KMS-11 (cell line): ENCODE measurements around the gene DPH2.

Experiments used
- H2AFZ ChIP-seq: fragments of 200-600 bp; sonication (generic); 2 replicates; pipeline ENCODE4 v1.6.1; 2016; ENCODE audit warnings: antibody characterized with exemption, mixed run types, low read depth
- H3K27ac ChIP-seq: fragments of 200-600 bp; sonication (generic); 2 replicates; pipeline ENCODE4 v1.6.1; 2016; ENCODE audit warnings: mild to moderate bottlenecking, mixed run types
- H3K27me3 ChIP-seq: fragments of 200-600 bp; sonication (generic); 2 replicates; pipeline ENCODE4 v1.6.1; 2017; ENCODE audit warnings: mild to moderate bottlenecking, low read depth, mixed run types, moderate library complexity; ENCODE audit not compliant: insufficient read depth
- H3K36me3 ChIP-seq: fragments of 200-600 bp; sonication (generic); 2 replicates; pipeline ENCODE4 v1.6.1; 2017; ENCODE audit warnings: mild to moderate bottlenecking, mixed run types; ENCODE audit not compliant: insufficient read depth
- H3K4me1 ChIP-seq: fragments of 200-600 bp; sonication (generic); 2 replicates; pipeline ENCODE4 v1.6.1; 2016; ENCODE audit warnings: mild to moderate bottlenecking, low read depth, mixed run types; ENCODE audit not compliant: poor library complexity, severe bottlenecking
- H3K4me2 ChIP-seq: fragments of 200-600 bp; sonication (generic); 2 replicates; pipeline ENCODE4 v1.7.0; 2016; ENCODE audit warnings: mild to moderate bottlenecking, mixed run types
- H3K4me3 ChIP-seq: fragments of 200-600 bp; sonication (generic); IDR thresholded peaks from 2 replicates; pipeline ENCODE4 v1.6.1; 2017; ENCODE audit warnings: low read depth, low read length, mixed read lengths; ENCODE audit not compliant: insufficient read depth
- H3K79me2 ChIP-seq: fragments of 200-600 bp; sonication (generic); 2 replicates; pipeline ENCODE4 v1.6.1; 2016; ENCODE audit warnings: low read depth, mixed run types; ENCODE audit not compliant: insufficient read depth
- H3K9ac ChIP-seq: fragments of 200-600 bp; sonication (generic); 2 replicates; pipeline ENCODE4 v1.6.1; 2016; ENCODE audit warnings: mild to moderate bottlenecking, mixed run types
- H4K20me1 ChIP-seq: fragments of 200-600 bp; sonication (generic); 2 replicates; pipeline ENCODE4 v1.6.1; 2016; ENCODE audit warnings: mild to moderate bottlenecking, mixed run types; ENCODE audit not compliant: insufficient read depth
- TF ChIP-seq, protein P1 (sequence below): fragments of 200-600 bp; sonication (generic); conservative IDR thresholded peaks from 2 replicates; pipeline ENCODE4 v1.6.1; 2017; ENCODE audit warnings: low read depth, mild to moderate bottlenecking, antibody characterized with exemption, low read length, moderate library complexity, mixed read lengths

Gene DPH2

DNA sequence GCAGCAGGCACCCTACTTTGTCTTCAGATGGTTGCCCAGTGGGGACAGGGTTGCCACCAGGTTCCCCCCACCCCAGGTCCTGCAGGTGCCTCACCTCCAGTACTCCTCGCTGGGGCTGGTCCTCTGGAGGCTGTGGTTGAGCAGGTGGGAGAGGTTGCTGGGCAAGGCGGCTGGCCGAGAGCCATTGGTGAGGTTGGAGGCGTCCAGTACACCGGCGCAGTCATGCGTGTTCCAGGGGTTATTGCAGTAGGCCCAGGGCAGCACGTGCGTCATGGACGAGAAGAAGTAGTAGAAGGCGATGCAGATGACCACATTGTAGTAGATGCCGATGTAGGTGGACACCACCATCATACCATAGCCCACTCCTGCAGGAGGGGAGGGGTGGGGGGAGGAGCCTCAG lies 38.4 kb downstream of the DPH2 start:
- H3K27me3 ChIP-seq = no peaks in the 10 kb centered on the region
- H3K4me3 ChIP-seq = no peak overlapping the region
- no peak overlapping the region for H3K9ac ChIP-seq
- H3K36me3 ChIP-seq = no peaks in the 10 kb centered on the region
- H3K4me1 ChIP-seq = no peaks in the 10 kb centered on the region
- TF ChIP-seq, protein P1, sequence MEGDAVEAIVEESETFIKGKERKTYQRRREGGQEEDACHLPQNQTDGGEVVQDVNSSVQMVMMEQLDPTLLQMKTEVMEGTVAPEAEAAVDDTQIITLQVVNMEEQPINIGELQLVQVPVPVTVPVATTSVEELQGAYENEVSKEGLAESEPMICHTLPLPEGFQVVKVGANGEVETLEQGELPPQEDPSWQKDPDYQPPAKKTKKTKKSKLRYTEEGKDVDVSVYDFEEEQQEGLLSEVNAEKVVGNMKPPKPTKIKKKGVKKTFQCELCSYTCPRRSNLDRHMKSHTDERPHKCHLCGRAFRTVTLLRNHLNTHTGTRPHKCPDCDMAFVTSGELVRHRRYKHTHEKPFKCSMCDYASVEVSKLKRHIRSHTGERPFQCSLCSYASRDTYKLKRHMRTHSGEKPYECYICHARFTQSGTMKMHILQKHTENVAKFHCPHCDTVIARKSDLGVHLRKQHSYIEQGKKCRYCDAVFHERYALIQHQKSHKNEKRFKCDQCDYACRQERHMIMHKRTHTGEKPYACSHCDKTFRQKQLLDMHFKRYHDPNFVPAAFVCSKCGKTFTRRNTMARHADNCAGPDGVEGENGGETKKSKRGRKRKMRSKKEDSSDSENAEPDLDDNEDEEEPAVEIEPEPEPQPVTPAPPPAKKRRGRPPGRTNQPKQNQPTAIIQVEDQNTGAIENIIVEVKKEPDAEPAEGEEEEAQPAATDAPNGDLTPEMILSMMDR = no peak
- H2AFZ ChIP-seq = no peak overlapping the region
- H3K27ac ChIP-seq = no peak overlapping the region
- no peak overlapping the region for H3K4me2 ChIP-seq
- no peaks in the 10 kb centered on the region for H4K20me1 ChIP-seq
- H3K79me2 ChIP-seq = no peaks in the 10 kb centered on the region

- no peaks in the 10 kb centered on the region for H3K36me3 ChIP-seq
- TF ChIP-seq, protein P1 = no peak
- no peak overlapping the region for H3K4me3 ChIP-seq
- no peak overlapping the region for H2AFZ ChIP-seq
- H4K20me1 ChIP-seq = no peaks in the 10 kb centered on the region
- H3K4me1 ChIP-seq = no peaks in the 10 kb centered on the region
- H3K27ac ChIP-seq = no peak overlapping the region
- no peaks in the 10 kb centered on the region for H3K27me3 ChIP-seq
- no peak overlapping the region for H3K9ac ChIP-seq
- H3K4me2 ChIP-seq = no peak overlapping the region
- no peaks in the 10 kb centered on the region for H3K79me2 ChIP-seq
Measured at GRCh38 chr1:44010935-44011471, 41.2 kb downstream of the DPH2 start.

- Histone ChIP-seq H3K27ac (no peak overlapping the region), H4K20me1 (no peaks in the 10 kb centered on the region), H3K4me1 (no peaks in the 10 kb centered on the region)
Measured at GRCh38 chr1:44012404-44012803, 42.6 kb downstream of the DPH2 start.

GRCh38 chr1:44012941-44013609 lies 43.3 kb downstream of the DPH2 start:
- H3K4me2 ChIP-seq = no peak overlapping the region
- no peaks in the 10 kb centered on the region for H3K4me1 ChIP-seq
- H3K9ac ChIP-seq = no peak overlapping the region
- no peaks in the 10 kb centered on the region for H4K20me1 ChIP-seq
- TF ChIP-seq, protein P1 = no peak
- H3K27me3 ChIP-seq = no peaks in the 10 kb centered on the region
- no peaks in the 10 kb centered on the region for H3K36me3 ChIP-seq
- no peaks in the 10 kb centered on the region for H3K79me2 ChIP-seq
- H2AFZ ChIP-seq = no peak overlapping the region
- no peak overlapping the region for H3K27ac ChIP-seq
- no peak overlapping the region for H3K4me3 ChIP-seq

More at GRCh38 chr1:44012404-44012803, 42.6 kb downstream of the DPH2 start:
- Histone ChIP-seq H3K4me2 (no peak overlapping the region), H2AFZ (no peak overlapping the region), H3K9ac (no peak overlapping the region), H3K36me3 (no peaks in the 10 kb centered on the region), H3K27me3 (no peaks in the 10 kb centered on the region), H3K4me3 (no peak overlapping the region), H3K79me2 (no peaks in the 10 kb centered on the region)
- TF ChIP-seq, protein P1 = no peak
